Measurements from ENCODE around the gene FBXW7.

- TF ChIP-seq CTCF (IDR thresholded peaks at IDR 0.05 in 2 of 3, conservative IDR thresholded peaks at IDR 0.05 in 1 of 3; ENCODE audit: borderline replicate concordance in 1 of 3, insufficient read depth in 1 of 3, low read depth in 2 of 3, low read length in 2 of 3) (no peak), MAX (IDR thresholded peaks at IDR 0.05) (no peak), EZH2phosphoT487 (IDR thresholded peaks at IDR 0.05; ENCODE audit: borderline replicate concordance) (no peak), POLR2AphosphoS5 (IDR thresholded peaks at IDR 0.05; ENCODE audit: low read depth, low read length) (no peak), TCF7L2 (IDR thresholded peaks at IDR 0.05; ENCODE audit: borderline replicate concordance, extremely low read depth, insufficient read depth, insufficient read length) (no peak), YY1 (IDR thresholded peaks at IDR 0.05; ENCODE audit: extremely low read depth, insufficient replicate concordance, low read depth, low read length) (no peak), ZBTB33 (IDR thresholded peaks at IDR 0.05; ENCODE audit: extremely low read depth, insufficient replicate concordance, low read length) (no peak), ZFX (IDR thresholded peaks at IDR 0.05) (no peak)
- TF ChIP-seq, protein P1, sequence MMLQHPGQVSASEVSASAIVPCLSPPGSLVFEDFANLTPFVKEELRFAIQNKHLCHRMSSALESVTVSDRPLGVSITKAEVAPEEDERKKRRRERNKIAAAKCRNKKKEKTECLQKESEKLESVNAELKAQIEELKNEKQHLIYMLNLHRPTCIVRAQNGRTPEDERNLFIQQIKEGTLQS (IDR thresholded peaks at IDR 0.05): no peak
Observed at GRCh38 chr4:152374153-152374552, 161.7 kb downstream of the FBXW7 start.

Data from HCT116 (cell line).